ENCODE results near the gene HIVEP3. TPM values are rescaled to one million over a fixed set of nuclear protein-coding genes. Genes with fewer than 3 reads are reported as not detected.
A peak's percentile ranks its signal among the peaks of the same experiment; 100 is the strongest.

HIVEP3 gene
- total and polyA plus RNA-seq, 3 donors from 2014 or later = 4.8 to 7.3 (median 7.2) TPM

DNA sequence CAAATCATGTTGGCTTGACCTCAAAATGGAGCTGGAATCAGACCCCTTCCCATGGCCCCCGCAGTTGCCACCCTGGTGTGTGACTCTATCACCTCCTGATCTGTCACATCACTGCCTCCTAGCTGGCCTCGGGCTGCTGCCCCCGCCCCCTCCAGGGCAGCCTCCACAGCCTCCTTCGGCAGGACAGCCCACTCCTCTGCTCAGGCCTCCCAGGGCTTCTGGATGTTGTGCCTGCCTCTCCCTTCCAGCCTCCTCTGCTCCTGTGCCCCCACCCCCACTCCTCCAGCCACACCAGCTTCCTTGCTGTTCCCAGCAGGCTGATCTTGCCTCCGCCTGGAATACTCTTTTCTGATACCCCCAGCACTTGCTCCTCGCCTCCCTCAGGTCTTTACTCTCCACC lies 299.9 kb downstream of the HIVEP3 start:
- Histone ChIP-seq H3K4me3 (no peak overlapping the region), H3K4me1 (peaks cover 7% of the 10 kb centered on the region), H3K9me3 (no peaks in the 10 kb centered on the region), H3K27me3 (no peaks in the 10 kb centered on the region), H3K27ac (no peak overlapping the region), H3K36me3 (ENCODE audit: low read depth, missing control alignments) (no peaks in the 10 kb centered on the region)
- intact Hi-C loops (cut with DNase I; ENCODE audit: low total_unique reads) = no loop called here
- no peak for DNase-seq
- TF ChIP-seq, protein P1, sequence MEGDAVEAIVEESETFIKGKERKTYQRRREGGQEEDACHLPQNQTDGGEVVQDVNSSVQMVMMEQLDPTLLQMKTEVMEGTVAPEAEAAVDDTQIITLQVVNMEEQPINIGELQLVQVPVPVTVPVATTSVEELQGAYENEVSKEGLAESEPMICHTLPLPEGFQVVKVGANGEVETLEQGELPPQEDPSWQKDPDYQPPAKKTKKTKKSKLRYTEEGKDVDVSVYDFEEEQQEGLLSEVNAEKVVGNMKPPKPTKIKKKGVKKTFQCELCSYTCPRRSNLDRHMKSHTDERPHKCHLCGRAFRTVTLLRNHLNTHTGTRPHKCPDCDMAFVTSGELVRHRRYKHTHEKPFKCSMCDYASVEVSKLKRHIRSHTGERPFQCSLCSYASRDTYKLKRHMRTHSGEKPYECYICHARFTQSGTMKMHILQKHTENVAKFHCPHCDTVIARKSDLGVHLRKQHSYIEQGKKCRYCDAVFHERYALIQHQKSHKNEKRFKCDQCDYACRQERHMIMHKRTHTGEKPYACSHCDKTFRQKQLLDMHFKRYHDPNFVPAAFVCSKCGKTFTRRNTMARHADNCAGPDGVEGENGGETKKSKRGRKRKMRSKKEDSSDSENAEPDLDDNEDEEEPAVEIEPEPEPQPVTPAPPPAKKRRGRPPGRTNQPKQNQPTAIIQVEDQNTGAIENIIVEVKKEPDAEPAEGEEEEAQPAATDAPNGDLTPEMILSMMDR (IDR thresholded peaks at IDR 0.05) = no peak
- 91 to 92% methylated on average over 6 of the region's 6 CpGs for WGBS, 2 donors

DNA sequence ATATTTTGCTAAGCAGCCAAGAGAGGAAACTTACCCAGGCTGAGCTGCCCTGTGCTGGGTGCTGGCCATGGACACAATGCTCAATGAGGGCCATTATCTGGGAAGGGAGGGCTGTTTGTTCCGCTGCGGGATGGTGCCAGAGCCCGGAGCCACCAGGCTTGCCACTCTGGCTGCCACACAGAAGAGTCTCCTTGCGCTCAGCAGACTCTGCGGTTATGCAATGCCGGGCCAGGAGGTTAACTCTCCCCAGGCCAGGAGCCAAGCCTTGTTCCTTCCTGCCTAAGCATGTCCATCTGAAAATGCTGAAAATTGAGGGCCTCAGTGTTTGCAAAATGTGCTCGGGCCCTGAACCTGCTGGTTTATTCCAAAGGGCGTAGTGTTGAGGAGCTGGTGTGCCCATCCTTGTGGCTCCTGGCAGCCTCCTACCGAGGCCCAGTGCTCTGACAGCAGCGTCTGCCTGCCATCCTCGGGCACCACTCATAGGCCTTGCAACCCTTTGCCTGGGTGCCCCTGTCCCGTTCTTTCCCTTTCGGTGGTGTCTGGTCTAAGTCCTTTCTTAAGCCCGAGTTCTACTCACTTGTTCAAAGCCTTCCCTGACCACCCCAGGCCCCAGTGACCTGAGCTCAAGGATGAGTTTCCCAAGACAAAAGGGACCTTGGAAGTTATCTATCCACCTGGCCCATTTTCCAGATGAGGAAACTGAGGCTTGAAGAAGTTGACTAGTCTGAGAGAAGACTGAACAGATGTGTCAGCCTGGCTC lies 300.5 kb downstream of the HIVEP3 start:
- H3K4me1 ChIP-seq = peaks cover 7% of the 10 kb centered on the region
- intact Hi-C loops (cut with DNase I; ENCODE audit: low total_unique reads) = no loop called here
- WGBS, 2 donors = 63 to 95% methylated on average over 7 to 14 of the region's 14 CpGs
- no peaks in the 10 kb centered on the region for H3K27me3 ChIP-seq
- TF ChIP-seq, protein P1 (IDR thresholded peaks at IDR 0.05) = no peak
- TF ChIP-seq POLR2A (IDR thresholded peaks at IDR 0.05) = no peak
- no peak overlapping the region for H3K4me3 ChIP-seq
- no peaks in the 10 kb centered on the region for H3K9me3 ChIP-seq
- no peaks in the 10 kb centered on the region for H3K36me3 ChIP-seq (ENCODE audit: low read depth, missing control alignments)
- peak; percentile 79 for DNase-seq
- H3K27ac ChIP-seq = no peak overlapping the region

DNA sequence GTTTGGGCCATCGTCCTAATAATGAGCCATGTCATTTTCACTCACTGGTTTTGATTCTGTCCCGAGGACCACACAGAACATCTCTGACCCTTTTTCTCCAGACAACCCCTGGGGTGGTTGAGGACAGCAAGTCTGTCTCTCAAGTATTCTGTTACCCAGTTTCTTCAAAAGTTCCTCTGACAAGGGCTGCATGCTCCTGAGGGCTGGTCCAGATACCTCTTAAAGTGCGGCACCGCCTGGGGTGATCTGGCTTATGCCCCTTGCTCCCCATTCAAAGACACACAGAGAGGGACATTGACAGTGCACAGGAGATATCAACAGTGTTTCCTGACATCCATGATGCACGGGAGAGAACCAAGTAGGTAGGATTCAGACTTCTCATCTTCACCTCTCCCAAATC lies 301.4 kb downstream of the HIVEP3 start:
- WGBS, 2 donors = 77 to 92% methylated on average over 5 of the region's 5 CpGs
- intact Hi-C loops (cut with DNase I; ENCODE audit: low total_unique reads) = no loop called here
- Histone ChIP-seq H3K27ac (no peak overlapping the region), H3K36me3 (ENCODE audit: low read depth, missing control alignments) (no peaks in the 10 kb centered on the region), H3K27me3 (no peaks in the 10 kb centered on the region), H3K4me3 (no peak overlapping the region), H3K4me1 (peaks cover 7% of the 10 kb centered on the region), H3K9me3 (no peaks in the 10 kb centered on the region)
- no peak for DNase-seq
- no peak for TF ChIP-seq POLR2A (IDR thresholded peaks at IDR 0.05)
- TF ChIP-seq, protein P1 (IDR thresholded peaks at IDR 0.05) = no peak

DNA sequence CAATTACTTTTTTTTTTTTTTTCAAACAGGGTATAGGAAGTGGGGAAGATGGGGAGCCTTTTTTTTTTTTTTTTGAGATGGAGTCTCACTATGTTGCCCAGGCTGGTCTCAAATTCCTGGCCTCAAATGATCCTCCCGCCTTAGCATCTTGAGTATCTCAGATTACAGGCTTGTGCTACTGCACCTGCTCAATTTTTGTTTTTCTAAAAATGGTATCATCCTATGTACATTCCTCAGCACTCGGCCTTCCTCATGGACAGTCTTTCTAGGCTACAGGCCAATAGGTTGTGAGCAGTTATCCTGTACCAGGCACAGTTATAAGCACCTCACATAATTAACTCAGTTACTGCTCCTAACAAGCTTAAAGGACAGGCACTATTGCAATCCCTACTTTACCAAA lies 302.2 kb downstream of the HIVEP3 start:
- H3K36me3 ChIP-seq (ENCODE audit: low read depth, missing control alignments) = no peaks in the 10 kb centered on the region
- no peak overlapping the region for H3K4me3 ChIP-seq
- H3K27ac ChIP-seq = no peak overlapping the region
- intact Hi-C loops (cut with DNase I; ENCODE audit: low total_unique reads) = no loop called here
- H3K27me3 ChIP-seq = no peaks in the 10 kb centered on the region
- no peak for TF ChIP-seq POLR2A (IDR thresholded peaks at IDR 0.05)
- TF ChIP-seq, protein P1 (IDR thresholded peaks at IDR 0.05) = no peak
- WGBS, 2 donors = 80 to 81% methylated on average over 2 of the region's 2 CpGs
- DNase-seq = no peak
- H3K9me3 ChIP-seq = no peaks in the 10 kb centered on the region
- H3K4me1 ChIP-seq = peaks cover 7% of the 10 kb centered on the region

DNA sequence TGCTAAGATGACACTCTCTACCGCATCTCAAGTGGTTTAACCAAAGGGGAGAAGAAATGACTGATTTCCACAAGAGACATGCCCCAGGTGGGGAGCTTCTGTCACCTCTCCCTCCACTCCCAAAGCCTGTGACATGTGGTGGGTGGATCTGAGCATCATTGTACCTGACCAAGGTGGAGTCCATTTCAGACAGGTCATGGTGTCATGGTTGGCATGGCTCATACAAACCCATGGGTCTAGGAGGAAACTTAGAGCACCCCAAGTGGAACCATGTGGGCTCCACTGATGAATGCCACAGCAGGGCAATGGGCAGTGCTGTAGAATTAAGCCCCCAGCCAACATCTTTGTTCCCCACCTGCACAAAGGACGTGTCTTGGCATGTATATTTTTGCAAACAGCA lies 302.7 kb downstream of the HIVEP3 start:
- intact Hi-C loops (cut with DNase I; ENCODE audit: low total_unique reads) = no loop called here
- Histone ChIP-seq H3K4me1 (peaks cover 7% of the 10 kb centered on the region), H3K27ac (no peak overlapping the region), H3K4me3 (no peak overlapping the region), H3K36me3 (ENCODE audit: low read depth, missing control alignments) (no peaks in the 10 kb centered on the region), H3K27me3 (no peaks in the 10 kb centered on the region), H3K9me3 (no peaks in the 10 kb centered on the region)
- TF ChIP-seq, protein P1 (IDR thresholded peaks at IDR 0.05) = no peak
- TF ChIP-seq POLR2A (IDR thresholded peaks at IDR 0.05) = no peak
- no peak for DNase-seq
- WGBS, 2 donors = 92 to 100% methylated on average over 2 of the region's 2 CpGs
